ENCODE measurements around the gene FXR2.

GRCh38 chr17:7577327-7578199 is 37.1 kb downstream of the FXR2 start:
- peak; percentile 11; the same call in 1 of the 2 replicates for TF ChIP-seq POLR2AphosphoS5 (IDR thresholded peaks at IDR 0.05; ENCODE audit: low read depth, low read length)
- TF ChIP-seq SIN3A (IDR thresholded peaks at IDR 0.05; ENCODE audit: borderline replicate concordance, insufficient read depth, low read length) = no peak
- no peak for TF ChIP-seq TAF1 (IDR thresholded peaks at IDR 0.05; ENCODE audit: borderline replicate concordance, insufficient read depth, low read length)
